IMR-90 (cell line): ENCODE data around the gene KCNQ1. TPM values are rescaled to one million over a fixed set of nuclear protein-coding genes. Genes with fewer than 3 reads are reported as not detected.

Source experiments
- ATAC-seq: fragments of 200-7000 bp; cut with Tn5 transposase; 2 replicates; pipeline ENCODE4 v1.9.1; 2020; ENCODE audit warnings: low read depth, mild to moderate bottlenecking, moderate library complexity
- BruUV-seq: library from RNA; stranded (reverse); fragments of 400-500 nt; replicated peaks from 2 replicates; lab custom pipeline; 2021; lab: Mats Ljungman, UMichigan
- CTCF ChIA-PET: fragments of 300-600 bp; formaldehyde crosslinking; extraction: SDS; loops from one replicate; lab custom pipeline; 2021; ENCODE audit warnings: antibody characterized with exemption; lab: Yijun Ruan, JAX
- POLR2A ChIA-PET: fragments of 300-600 bp; sonication (Branson Sonifier 250); formaldehyde crosslinking; loops from one replicate; lab custom pipeline; 2022; ENCODE audit warnings: antibody characterized with exemption; ENCODE audit not compliant: unreplicated experiment; lab: Charles Lee
- DNase-seq: peaks from one replicate; pipeline ENCODE4 v3.0.0; 2013
- H2AFZ ChIP-seq: replicated peaks from 2 replicates; pipeline ENCODE3; 2013; ENCODE audit warnings: low read length, mild to moderate bottlenecking; ENCODE audit not compliant: poor library complexity
- H2AK5ac ChIP-seq: 2 replicates; pipeline ENCODE4 v1.6.1; 2013; ENCODE audit warnings: low read depth, low read length, inconsistent platforms
- H2AK9ac ChIP-seq: replicated peaks from 2 replicates; pipeline ENCODE3; 2013; ENCODE audit warnings: mild to moderate bottlenecking, low read depth, low read length, moderate library complexity; ENCODE audit not compliant: poor library complexity
- H2BK120ac ChIP-seq: 2 replicates; pipeline ENCODE4 v1.6.1; 2013; ENCODE audit warnings: low read depth, low read length, inconsistent platforms
- H2BK15ac ChIP-seq: 3 replicates; pipeline ENCODE4 v1.6.1; 2013; ENCODE audit warnings: low read depth, low read length, inconsistent platforms
- H2BK20ac ChIP-seq: 2 replicates; pipeline ENCODE4 v1.6.1; 2013; ENCODE audit warnings: low read depth, mild to moderate bottlenecking, inconsistent platforms, low read length, moderate library complexity
- H2BK5ac ChIP-seq: 2 replicates; pipeline ENCODE4 v1.6.1; 2013; ENCODE audit warnings: mild to moderate bottlenecking, low read depth, low read length, inconsistent platforms; ENCODE audit not compliant: poor library complexity, severe bottlenecking
- H3K14ac ChIP-seq: replicated peaks from 2 replicates; pipeline ENCODE4 v1.6.1; 2013; ENCODE audit warnings: low read depth, low read length, inconsistent platforms
- H3K18ac ChIP-seq: 2 replicates; pipeline ENCODE4 v1.6.1; 2013; ENCODE audit warnings: low read depth, low read length, control low read depth
- H3K23ac ChIP-seq: 2 replicates; pipeline ENCODE4 v1.6.1; 2013; ENCODE audit warnings: low read depth, low read length, inconsistent platforms
- H3K27ac ChIP-seq: 2 replicates; pipeline ENCODE4 v1.5.1; 2013; ENCODE audit warnings: mild to moderate bottlenecking, control low read depth, low read length; ENCODE audit not compliant: insufficient read depth
- H3K27me3 ChIP-seq: 2 replicates; pipeline ENCODE4 v1.6.1; 2013; ENCODE audit warnings: low read length; ENCODE audit not compliant: control insufficient read depth, insufficient read depth
- H3K36me3 ChIP-seq: 2 replicates; pipeline ENCODE4 v1.6.1; 2013; ENCODE audit warnings: low read length, mixed read lengths; ENCODE audit not compliant: control insufficient read depth, insufficient read depth
- H3K4ac ChIP-seq: 2 replicates; pipeline ENCODE4 v1.6.1; 2013; ENCODE audit warnings: low read depth, low read length, inconsistent platforms
- H3K4me1 ChIP-seq: 2 replicates; pipeline ENCODE4 v1.6.1; 2013; ENCODE audit warnings: low read length, mixed read lengths; ENCODE audit not compliant: control insufficient read depth, insufficient read depth
- H3K4me2 ChIP-seq: 2 replicates; pipeline ENCODE4 v1.6.1; 2013; ENCODE audit warnings: low read depth, mild to moderate bottlenecking, control low read depth, low read length, moderate library complexity
- H3K4me3 ChIP-seq: 2 replicates; pipeline ENCODE4 v1.5.1; 2013; ENCODE audit warnings: low read depth, mild to moderate bottlenecking, control low read depth, low read length, moderate library complexity; ENCODE audit not compliant: insufficient read depth
- H3K56ac ChIP-seq: 2 replicates; pipeline ENCODE4 v1.6.1; 2013; ENCODE audit warnings: low read length, inconsistent platforms; ENCODE audit not compliant: insufficient read depth; ENCODE audit errors: extremely low read depth
- H3K79me1 ChIP-seq, 2 experiments: 2 replicates each; pipeline ENCODE4 v1.6.1; 2013; ENCODE audit warnings: low read length in 2 of 2, inconsistent platforms in 1 of 2, low read depth in 1 of 2
- H3K9ac ChIP-seq: 2 replicates; pipeline ENCODE4 v1.6.1; 2013; ENCODE audit warnings: low read depth, low read length, control low read depth
- H3K9me1 ChIP-seq: 2 replicates; pipeline ENCODE4 v1.6.1; 2013; ENCODE audit warnings: low read length, inconsistent platforms; ENCODE audit not compliant: insufficient read depth
- H3K9me3 ChIP-seq: 2 replicates; pipeline ENCODE4 v1.6.1; 2013; ENCODE audit warnings: low read length; ENCODE audit not compliant: control insufficient read depth, insufficient read depth
- H4K20me1 ChIP-seq: 2 replicates; pipeline ENCODE4 v1.6.1; 2013; ENCODE audit warnings: low read length, inconsistent platforms; ENCODE audit not compliant: insufficient read depth
- H4K5ac ChIP-seq: 2 replicates; pipeline ENCODE4 v1.6.1; 2013; ENCODE audit warnings: mild to moderate bottlenecking, low read depth, low read length, control low read depth
- H4K8ac ChIP-seq, 2 experiments: 2 replicates each; pipeline ENCODE4 v1.6.1; 2013; ENCODE audit warnings: low read depth in 2 of 2, low read length in 2 of 2, control low read depth in 1 of 2, inconsistent platforms in 1 of 2
- H4K91ac ChIP-seq: 2 replicates; pipeline ENCODE4 v1.6.1; 2013; ENCODE audit warnings: low read depth, low read length, inconsistent platforms; ENCODE audit not compliant: insufficient read depth
- BHLHE40 ChIP-seq: fragments of 150-350 bp; IDR thresholded peaks from 2 replicates; pipeline ENCODE4 v1.6.1; 2016; ENCODE audit warnings: mild to moderate bottlenecking, low read depth, low read length
- CEBPB ChIP-seq: IDR thresholded peaks from 2 replicates; pipeline ENCODE4 v1.6.1; 2012; ENCODE audit warnings: low read depth, low read length, improper control_type of control experiment
- CHD1 ChIP-seq: IDR thresholded peaks from 2 replicates; pipeline ENCODE4 v1.6.1; 2012; ENCODE audit warnings: low read depth, low read length, improper control_type of control experiment
- MAFK ChIP-seq: IDR thresholded peaks from 2 replicates; pipeline ENCODE4 v1.6.1; 2012; ENCODE audit warnings: low read depth, low read length, improper control_type of control experiment
- MAZ ChIP-seq: IDR thresholded peaks from 2 replicates; pipeline ENCODE4 v1.6.1; 2012; ENCODE audit warnings: low read depth, mild to moderate bottlenecking, low read length, improper control_type of control experiment, moderate library complexity, borderline replicate concordance
- MXI1 ChIP-seq: IDR thresholded peaks from 2 replicates; pipeline ENCODE4 v1.6.1; 2012; ENCODE audit warnings: low read depth, mild to moderate bottlenecking, low read length, moderate library complexity, borderline replicate concordance
- NFE2L2 ChIP-seq: fragments of 150-350 bp; IDR thresholded peaks from 2 replicates; pipeline ENCODE4 v1.6.1; 2016; ENCODE audit warnings: low read depth, mild to moderate bottlenecking, low read length
- SMC3 ChIP-seq: fragments of 150-350 bp; IDR thresholded peaks from 2 replicates; pipeline ENCODE4 v1.6.1; 2016; ENCODE audit warnings: low read depth, mild to moderate bottlenecking, antibody characterized with exemption, low read length, moderate library complexity
- whole genome bisulfite sequencing, 2 experiments: methylation state at CpG; one replicate each; pipeline versions ENCODE4 v1.1.5 to v1.1.7; 2013; ENCODE audit warnings: missing lambda C conversion rate in 2 of 2; ENCODE audit not compliant: insufficient read length in 1 of 2; ENCODE audit errors: extremely low coverage in 2 of 2; 5-methylcytosine and 5-hydroxymethylcytosine counted together
- dilution Hi-C: fragments of 300-500 bp; cut with HindIII; formaldehyde crosslinking; loops from one replicate; pipeline ENCODE4 v1.14.3; 2018; ENCODE audit warnings: low sequenced_read_pairs; ENCODE audit not compliant: unreplicated experiment
- in situ Hi-C: fragments of 300-500 bp; cut with MboI; formaldehyde crosslinking; loops from 3 replicates; pipeline ENCODE4 v1.14.3; 2019; ENCODE audit warnings: low sequenced_read_pairs, inconsistent platforms, mixed read lengths
- intact Hi-C: fragments of 100-400 bp; cut with micrococcal nuclease; formaldehyde crosslinking; loops from 2 replicates; pipeline ENCODE4 v1.10.0; 2022
- polyA plus RNA-seq, 3 experiments: library from polyadenylated mRNA; depleted of rRNA; stranded (reverse); fragments of >200 nt; gene quantifications; 2 replicates each; pipeline ENCODE4 v1.2.3, GENCODE V29; 2012; ENCODE audit warnings: low replicate concordance in 1 of 3
- total RNA-seq: library from RNA; depleted of rRNA; stranded (reverse); fragments of >200 nt; gene quantifications from 2 replicates; pipeline ENCODE4 v1.2.3, GENCODE V29; 2012

Gene KCNQ1
- total and polyA plus RNA-seq, 2 of the 4 experiments (the other 2 are of a cell fraction), result 0.07 TPM; not detected in 1

DNA sequence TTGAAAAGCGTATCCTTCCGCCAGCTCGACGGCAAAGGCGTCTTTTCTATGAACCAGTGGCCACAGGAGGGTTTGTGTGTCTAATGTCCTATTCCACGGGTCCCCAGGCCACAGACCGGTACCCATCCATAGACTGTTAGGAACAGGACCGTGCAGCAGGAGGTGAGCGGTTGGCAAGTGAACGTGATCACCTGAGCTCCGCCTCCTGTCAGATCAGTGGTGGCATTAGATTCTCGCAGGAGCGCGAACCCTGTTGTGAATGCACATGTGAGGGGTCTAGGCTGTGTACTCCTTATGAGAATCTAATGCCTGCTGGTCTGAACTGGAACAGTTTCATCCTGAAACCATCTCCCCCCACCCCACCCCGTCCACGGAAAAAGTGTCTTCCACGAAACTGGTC lies 317.6 kb downstream of the KCNQ1 start:
- Histone ChIP-seq H3K4me2 (no peak overlapping the region), H3K4me3 (no peak overlapping the region), H2BK5ac (no peak overlapping the region), H3K23ac (no peak overlapping the region), H3K27me3 (peaks cover 2% of the 10 kb centered on the region), H3K9me1 (no peaks in the 10 kb centered on the region), H3K56ac (no peak overlapping the region), H4K91ac (no peak overlapping the region), H4K8ac (no peak overlapping the region), H2BK15ac (no peak overlapping the region), H2AK5ac (no peak overlapping the region), H3K27ac (no peak overlapping the region), H4K20me1 (no peaks in the 10 kb centered on the region), H2AK9ac (no peak overlapping the region), H4K5ac (no peak overlapping the region), H2BK20ac (no peak overlapping the region), H2AFZ (no peak overlapping the region), H3K4ac (no peak overlapping the region), H3K79me1 (no peaks in the 10 kb centered on the region), H3K18ac (no peak overlapping the region), H3K36me3 (no peaks in the 10 kb centered on the region), H2BK120ac (no peak overlapping the region), H3K9ac (no peak overlapping the region), H3K9me3 (0 out of 2 replicates have a peak, but pooled peaks cover 2% of the 10 kb centered on the region), H3K14ac (no peak overlapping the region), H3K4me1 (no peaks in the 10 kb centered on the region)
- POLR2A ChIA-PET, result no interaction called here
- no peak for DNase-seq
- TF ChIP-seq NFE2L2 (no peak), CHD1 (no peak), BHLHE40 (no peak), SMC3 (no peak), CEBPB (no peak), MAFK (no peak), MXI1 (no peak), MAZ (no peak)
- intact Hi-C loops (no loop called here), dilution Hi-C loops (no loop called here), in situ Hi-C loops (no loop called here)
- no peak for ATAC-seq
- BruUV-seq, result no TSS peak
- 82% methylated on average over 8 of the region's 17 CpGs; no CpG with 5 or more reads in 1 of the 2 experiments for WGBS, 2 experiments
- CTCF ChIA-PET, result no interaction called here
